Hepatocyte (in vitro differentiated cells): ENCODE data around the gene PRSS33.

Experiments used
- EZH2 ChIP-seq: fragments of 200-600 bp; sonication (generic); IDR thresholded peaks from 2 replicates; pipeline ENCODE4 v1.6.1; 2016; ENCODE audit warnings: antibody characterized with exemption, mild to moderate bottlenecking, borderline replicate concordance
- EZH2phosphoT487 ChIP-seq: fragments of 200-600 bp; sonication (generic); IDR thresholded peaks from one replicate; pipeline ENCODE4 v1.6.1; 2018; ENCODE audit warnings: antibody characterized with exemption, mild to moderate bottlenecking, low read depth, moderate library complexity; ENCODE audit not compliant: unreplicated experiment, severe bottlenecking
- TF ChIP-seq, protein P1 (sequence below): fragments of 200-600 bp; sonication (generic); IDR thresholded peaks from 2 replicates; pipeline ENCODE4 v1.5.1; 2016; ENCODE audit warnings: antibody characterized with exemption, mild to moderate bottlenecking; ENCODE audit not compliant: poor library complexity

GRCh38 chr16:2804728-2805127, 17.4 kb upstream of the PRSS33 start:
- TF ChIP-seq, protein P1, sequence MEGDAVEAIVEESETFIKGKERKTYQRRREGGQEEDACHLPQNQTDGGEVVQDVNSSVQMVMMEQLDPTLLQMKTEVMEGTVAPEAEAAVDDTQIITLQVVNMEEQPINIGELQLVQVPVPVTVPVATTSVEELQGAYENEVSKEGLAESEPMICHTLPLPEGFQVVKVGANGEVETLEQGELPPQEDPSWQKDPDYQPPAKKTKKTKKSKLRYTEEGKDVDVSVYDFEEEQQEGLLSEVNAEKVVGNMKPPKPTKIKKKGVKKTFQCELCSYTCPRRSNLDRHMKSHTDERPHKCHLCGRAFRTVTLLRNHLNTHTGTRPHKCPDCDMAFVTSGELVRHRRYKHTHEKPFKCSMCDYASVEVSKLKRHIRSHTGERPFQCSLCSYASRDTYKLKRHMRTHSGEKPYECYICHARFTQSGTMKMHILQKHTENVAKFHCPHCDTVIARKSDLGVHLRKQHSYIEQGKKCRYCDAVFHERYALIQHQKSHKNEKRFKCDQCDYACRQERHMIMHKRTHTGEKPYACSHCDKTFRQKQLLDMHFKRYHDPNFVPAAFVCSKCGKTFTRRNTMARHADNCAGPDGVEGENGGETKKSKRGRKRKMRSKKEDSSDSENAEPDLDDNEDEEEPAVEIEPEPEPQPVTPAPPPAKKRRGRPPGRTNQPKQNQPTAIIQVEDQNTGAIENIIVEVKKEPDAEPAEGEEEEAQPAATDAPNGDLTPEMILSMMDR, result no peak
- TF ChIP-seq EZH2, result no peak
- no peak for TF ChIP-seq EZH2phosphoT487
